GM12875 (cell line): ENCODE measurements around the gene BICC1.

Source experiments
- H3K4me3 ChIP-seq: one replicate; pipeline ENCODE4 v1.5.1; 2011; ENCODE audit warnings: low read depth, low read length, control low read depth
- CTCF ChIP-seq: IDR thresholded peaks from 2 replicates; pipeline ENCODE4 v1.5.1; 2011; ENCODE audit warnings: low read depth, mild to moderate bottlenecking, control low read depth, inconsistent platforms, low read length, moderate library complexity, borderline replicate concordance; ENCODE audit not compliant: insufficient read depth

BICC1 gene

DNA sequence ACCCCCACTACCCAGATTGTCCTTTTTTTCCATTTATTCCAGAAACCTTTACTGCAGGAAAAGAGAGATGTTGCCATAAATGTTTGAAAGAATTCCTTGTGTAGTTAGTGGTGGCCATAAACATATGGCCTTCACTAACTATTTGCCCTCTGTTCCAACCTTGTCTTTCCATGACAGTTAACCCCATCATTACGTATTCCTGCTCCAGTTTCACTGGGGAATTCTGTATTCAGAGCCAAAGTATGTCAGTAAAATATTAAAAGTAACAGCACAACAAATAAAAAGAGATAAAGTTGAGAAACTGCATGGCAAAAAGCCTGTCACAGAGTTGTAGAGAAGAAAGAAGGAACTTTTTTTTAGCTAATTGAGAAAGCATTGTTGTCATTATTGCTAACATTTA lies 261.3 kb downstream of the BICC1 start:
- no peak overlapping the region for H3K4me3 ChIP-seq
- no peak for TF ChIP-seq CTCF

DNA sequence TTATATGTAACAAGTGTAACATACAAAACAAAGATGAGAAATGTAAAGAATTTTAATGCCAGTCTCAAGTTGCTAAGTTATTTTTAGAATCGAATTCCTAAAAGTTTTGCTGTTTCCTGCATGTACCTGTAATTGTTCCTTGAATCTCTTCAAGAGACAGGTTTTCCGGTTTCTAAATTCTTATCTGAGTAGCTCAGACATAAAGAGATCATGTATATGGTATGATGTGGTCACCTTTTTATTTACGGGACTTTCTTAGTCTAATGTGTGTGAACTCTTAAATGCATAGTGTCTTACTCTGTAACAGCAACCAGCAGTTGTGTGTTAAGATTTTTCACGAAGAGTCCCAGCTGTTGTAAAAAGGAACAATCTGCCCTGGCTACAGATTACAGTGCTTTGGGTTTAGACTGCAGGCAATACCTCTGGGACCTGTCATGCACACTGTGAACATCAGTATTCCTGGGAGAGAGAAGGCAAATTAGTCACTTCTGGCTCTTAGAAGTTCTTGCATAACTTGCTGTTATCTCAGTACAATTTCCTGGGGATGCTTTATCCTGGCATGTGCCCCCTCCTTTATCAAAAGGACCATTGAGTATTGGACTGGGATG lies 263.4 kb downstream of the BICC1 start:
- H3K4me3 ChIP-seq: no peak overlapping the region
- TF ChIP-seq CTCF: no peak

DNA sequence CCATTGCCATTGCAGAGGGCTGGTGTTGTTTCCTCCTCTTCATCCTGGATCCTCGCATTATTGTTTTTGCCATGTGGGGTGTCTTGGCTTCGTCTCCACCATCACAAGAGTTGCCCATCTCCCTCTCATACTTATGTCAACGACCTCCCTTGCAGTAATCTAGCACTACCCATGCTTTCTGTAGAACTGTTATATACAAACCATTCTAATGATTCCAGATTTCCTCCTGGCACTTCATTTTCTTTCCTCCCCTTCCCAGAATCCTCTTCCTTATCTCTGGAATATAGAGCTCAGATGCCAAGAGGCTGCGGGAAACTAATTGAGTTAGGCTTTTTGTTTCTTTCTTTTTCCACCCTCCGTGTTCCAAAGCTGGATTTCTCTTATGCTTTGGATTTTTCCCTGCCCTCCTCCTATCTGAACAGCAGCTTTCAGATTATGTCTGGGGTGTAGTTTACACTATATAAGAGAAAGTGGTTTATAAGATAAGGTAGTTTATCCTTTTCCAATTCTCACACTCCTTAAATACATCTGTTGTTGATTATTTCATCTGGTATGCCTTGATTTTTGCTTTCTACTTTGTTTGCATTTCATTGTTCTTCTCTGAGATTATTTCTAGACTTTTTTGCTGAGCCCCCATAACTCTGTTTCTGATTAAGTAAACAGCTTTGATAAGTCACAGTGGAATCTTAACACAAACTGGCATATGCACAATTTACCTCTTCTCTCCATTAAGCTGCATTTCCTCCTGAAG lies 264.1 kb downstream of the BICC1 start:
- no peak overlapping the region for H3K4me3 ChIP-seq

DNA sequence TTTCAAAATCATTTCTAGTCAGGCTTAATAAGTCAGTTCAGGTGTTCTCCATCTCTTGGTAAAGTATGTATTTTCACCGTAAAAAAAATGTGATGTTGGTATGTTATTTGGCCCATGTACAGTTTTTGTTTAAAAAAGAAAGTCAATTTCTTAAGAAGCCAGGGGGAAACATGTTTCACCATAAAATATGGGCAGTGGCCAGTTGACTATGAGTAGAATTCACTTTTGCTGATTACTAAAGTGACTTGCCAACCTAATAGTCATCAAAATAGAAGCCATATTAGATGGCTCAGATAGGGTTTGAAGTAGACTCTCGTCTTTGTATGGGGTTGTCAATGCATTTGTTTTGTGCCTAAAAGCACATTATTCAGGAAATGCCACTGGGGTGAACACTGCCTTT lies 266.3 kb downstream of the BICC1 start:
- H3K4me3 ChIP-seq: no peak overlapping the region
- TF ChIP-seq CTCF: no peak

More for the DNA sequence above, 264.1 kb downstream of the BICC1 start:
- TF ChIP-seq CTCF: no peak

GRCh38 chr10:58779594-58779993 lies 266.9 kb downstream of the BICC1 start:
- no peak overlapping the region for H3K4me3 ChIP-seq
- no peak for TF ChIP-seq CTCF

- no peak overlapping the region for H3K4me3 ChIP-seq
- no peak for TF ChIP-seq CTCF
These were observed 267.8 kb downstream of the BICC1 start for GRCh38 chr10:58780476-58780875.
